GM12872 (cell line): Measurements from ENCODE around the gene FHOD3.
A peak's percentile ranks its signal among the peaks of the same experiment; 100 is the strongest.

Experiments
- TF ChIP-seq, protein P1 (sequence below): IDR thresholded peaks from 3 replicates; pipeline ENCODE4 v1.5.1; 2011; ENCODE audit warnings: low read depth, mild to moderate bottlenecking, low read length, moderate library complexity; ENCODE audit not compliant: insufficient read depth

Gene FHOD3

DNA sequence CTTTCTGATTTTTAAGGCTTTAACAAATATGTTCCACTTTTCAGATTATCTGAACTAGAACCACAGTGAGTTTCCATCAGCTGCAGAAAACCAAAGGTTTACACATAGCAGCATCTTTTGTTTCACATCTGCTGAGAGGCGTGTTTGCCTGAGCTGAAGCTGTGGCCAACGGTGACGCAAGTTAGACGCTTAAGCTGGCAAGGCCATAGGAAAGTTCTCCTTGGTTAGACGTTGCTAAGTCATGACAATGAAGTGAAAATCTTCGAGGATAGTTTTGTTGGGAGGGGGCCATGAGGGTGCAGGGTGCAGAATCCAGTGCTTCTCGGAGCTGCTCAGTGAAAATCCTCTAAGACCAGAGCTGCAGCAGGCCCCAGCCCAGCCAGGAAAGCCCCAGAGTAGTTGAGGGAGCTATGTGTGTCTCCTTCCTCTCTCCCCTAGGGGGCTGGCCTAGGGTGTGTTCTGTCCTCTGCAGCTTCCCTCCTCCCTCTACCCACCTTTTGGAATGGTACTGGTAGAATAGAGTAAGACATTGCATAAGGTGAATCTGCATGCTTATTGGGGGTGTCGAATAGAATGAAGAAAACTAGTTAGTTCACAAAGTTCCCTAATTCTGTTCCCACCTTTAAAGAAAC, 105.4 kb downstream of the FHOD3 start:
- TF ChIP-seq, protein P1, sequence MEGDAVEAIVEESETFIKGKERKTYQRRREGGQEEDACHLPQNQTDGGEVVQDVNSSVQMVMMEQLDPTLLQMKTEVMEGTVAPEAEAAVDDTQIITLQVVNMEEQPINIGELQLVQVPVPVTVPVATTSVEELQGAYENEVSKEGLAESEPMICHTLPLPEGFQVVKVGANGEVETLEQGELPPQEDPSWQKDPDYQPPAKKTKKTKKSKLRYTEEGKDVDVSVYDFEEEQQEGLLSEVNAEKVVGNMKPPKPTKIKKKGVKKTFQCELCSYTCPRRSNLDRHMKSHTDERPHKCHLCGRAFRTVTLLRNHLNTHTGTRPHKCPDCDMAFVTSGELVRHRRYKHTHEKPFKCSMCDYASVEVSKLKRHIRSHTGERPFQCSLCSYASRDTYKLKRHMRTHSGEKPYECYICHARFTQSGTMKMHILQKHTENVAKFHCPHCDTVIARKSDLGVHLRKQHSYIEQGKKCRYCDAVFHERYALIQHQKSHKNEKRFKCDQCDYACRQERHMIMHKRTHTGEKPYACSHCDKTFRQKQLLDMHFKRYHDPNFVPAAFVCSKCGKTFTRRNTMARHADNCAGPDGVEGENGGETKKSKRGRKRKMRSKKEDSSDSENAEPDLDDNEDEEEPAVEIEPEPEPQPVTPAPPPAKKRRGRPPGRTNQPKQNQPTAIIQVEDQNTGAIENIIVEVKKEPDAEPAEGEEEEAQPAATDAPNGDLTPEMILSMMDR = 0 out of 3 replicates have a peak, but pooled peaks have one; percentile 30

DNA sequence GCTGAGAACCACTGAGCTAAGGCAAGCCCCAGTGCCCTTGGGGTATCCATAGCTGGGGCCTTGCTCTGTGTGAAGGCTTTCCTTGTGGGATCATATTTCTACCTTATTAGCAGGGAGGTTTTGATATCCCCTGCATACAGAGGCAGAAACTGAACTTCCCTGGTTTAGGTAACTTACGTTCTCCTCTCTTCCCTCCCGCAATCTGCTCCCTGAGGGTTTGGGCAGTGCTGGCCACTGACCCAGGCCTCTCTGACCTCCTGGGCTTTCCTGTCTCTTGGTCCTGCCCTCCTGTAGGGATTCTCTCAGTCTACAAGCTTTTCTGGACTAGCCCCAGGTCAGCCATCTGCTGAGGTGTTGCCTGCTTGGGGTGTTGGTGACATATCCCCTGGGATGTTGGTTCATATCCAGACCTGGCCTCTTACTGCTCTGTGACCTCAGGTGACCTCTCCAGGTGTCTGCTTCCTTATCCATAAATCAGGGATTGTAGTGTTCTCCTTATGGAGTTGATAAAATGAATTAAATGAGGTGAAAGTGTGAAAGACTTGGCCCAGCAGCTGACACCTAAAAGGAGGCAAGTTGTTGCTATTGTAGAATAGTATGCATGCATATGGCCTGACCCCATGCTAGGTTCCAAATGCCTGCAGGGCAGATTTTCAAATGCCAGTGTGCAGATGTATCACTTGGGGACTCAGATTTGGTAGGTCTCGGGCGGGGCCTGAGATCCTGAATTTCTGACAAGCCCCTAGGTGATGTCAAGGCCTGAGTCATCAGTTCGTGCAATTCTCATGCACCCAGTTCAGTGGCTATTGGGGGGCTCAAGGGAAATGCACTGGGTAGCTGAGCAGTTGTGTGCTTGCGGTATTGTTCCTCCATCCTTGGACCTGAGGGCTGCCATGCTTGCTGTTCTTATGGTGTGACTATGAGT, 106.6 kb downstream of the FHOD3 start:
- TF ChIP-seq, protein P1 = no peak

DNA sequence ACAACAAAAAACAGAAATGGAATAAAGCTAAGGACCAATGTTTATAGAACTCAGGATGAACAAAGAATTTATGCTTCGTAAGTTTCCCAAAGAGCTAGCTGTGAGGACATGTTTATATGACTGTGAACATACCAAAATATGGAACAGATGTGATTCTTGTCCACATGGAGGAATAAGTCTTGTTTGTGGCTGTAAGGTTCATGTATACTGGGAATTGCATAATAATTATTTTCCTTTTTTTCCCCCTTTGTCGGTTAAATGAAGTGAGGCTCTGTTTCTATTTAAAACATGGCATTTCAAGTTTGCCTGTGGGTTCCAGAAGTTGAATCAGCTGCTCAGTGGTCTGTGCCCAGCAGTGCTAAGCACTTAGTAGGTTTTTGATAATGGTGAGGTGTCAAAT, 108.1 kb downstream of the FHOD3 start:
- TF ChIP-seq, protein P1 = no peak

DNA sequence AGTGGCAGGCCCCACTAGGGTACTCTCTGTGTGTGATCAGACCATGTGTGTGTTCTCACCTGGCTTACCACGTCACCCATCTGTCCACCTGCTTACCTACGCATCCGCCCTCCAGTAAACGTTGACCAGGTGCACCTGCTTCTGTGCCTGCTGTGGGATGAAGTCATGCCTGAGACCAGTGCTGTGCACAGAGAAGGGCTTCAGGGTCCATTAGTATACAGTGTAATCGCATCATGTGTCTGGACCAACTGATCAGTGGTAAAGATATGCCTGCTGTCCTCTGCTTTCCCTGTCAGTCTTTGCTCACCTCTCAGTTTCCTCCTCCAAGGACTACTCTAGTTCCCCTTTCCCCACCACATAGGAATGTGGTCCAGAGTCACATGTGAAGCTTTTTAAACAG, 109.3 kb downstream of the FHOD3 start:
- TF ChIP-seq, protein P1 = no peak

DNA sequence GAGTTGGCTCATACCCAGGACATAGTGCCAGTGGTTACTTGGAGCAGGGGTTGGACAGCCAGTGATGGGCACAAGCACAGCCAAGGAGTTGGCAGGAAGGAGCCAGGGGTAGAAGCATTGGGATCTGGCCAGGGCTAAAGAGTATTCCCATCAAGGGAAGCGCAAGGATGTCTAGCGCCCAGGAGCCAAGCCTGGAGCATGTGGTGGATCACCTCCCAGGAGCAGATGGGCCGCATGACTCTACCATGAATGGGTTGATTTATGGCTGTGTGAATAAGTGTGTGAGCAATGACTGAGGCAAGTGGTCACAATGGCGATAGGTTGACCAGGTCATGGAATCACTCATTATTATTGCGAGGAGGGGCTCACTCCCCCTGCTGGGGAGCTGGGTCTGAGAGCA, 111.1 kb downstream of the FHOD3 start:
- TF ChIP-seq, protein P1 = no peak

DNA sequence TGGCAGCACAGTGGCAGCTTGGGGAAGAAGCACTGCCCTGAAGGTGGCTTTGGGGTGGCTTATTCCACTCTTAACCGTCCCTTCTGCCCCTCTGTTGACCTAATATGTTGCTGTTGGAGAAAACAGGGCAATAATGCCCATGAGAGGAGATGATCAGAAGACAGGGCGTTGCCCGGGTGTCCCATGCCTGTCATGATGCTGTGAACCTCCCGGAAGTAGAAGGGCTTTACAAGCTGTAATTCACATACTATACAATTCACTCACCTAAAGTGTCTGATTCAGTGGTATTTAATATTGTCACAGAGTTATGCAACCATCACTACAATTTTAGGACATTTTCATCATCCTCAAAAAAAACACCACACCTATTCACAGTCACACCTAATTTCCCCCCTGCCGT, 112.3 kb downstream of the FHOD3 start:
- TF ChIP-seq, protein P1 = no peak

DNA sequence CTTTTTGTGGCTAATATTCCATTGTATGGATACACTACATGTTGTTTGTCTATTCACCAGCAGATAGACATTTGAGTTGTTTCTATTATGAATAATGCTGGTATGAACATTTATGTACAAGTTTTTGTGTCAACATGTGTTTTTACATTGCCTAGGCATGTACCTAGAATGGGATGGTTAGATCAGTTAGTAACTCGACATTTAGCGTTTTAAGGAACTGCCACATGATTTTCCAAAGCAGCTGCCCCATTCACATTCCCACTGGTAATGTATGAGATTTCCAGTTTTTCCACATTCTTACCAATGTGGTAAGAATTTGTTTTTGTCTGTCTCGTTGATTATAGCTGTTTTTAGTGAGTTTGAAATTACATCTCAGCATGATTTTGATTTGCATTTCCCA, 112.8 kb downstream of the FHOD3 start:
- TF ChIP-seq, protein P1 = no peak
